ENCODE measurements around the gene RELT. TPM values are rescaled to one million over a fixed set of nuclear protein-coding genes. Genes with fewer than 3 reads are reported as not detected.

RELT gene
- total and polyA plus RNA-seq, 2 of the 13 experiments (the other 11 are each of a cell fraction or from before 2014, with no cell fraction given) = 2.5 to 4.7 TPM

DNA sequence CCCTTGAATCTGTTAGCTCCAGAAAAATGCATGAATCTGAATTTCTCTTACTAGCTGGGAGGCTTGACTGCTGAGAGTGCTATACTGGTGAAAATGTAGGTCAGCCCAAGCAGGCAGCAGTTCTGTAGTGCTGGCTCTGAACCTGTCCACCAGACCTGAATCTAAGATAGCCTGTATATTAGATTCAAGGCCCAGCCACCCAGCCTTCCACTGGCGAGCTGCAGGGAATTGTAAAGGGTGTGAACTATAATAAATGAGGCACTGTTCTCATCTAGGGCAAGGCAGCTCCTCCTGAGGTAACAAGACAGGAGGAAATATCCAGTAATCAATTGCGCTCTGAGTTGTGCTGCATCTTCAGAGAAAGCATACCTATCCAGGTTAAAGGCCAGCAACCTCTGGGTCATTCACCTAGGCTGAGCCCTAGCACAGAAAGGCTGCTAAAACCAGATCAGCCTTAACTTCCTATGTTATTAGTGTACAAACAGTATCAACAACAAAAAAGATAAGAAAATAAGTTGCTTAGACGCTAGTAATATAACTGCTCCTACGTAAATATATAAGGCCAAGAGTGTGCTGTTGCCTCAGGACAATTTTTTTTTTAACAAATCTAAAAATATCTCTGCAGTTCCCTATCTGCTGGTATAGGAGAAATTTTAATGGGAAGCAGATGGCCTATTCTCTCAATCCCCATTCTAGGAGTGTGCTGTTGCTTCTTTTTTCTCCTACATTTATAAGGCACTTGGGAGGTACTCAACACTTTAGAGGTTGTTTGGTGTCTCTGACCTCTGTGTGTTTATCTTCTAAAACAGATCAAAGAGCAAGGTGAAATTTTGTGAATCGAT lies 63.0 kb downstream of the RELT start (continued):
- no peak for TF ChIP-seq TMF1 (CRISPR knock-in tag; IDR thresholded peaks at IDR 0.05; ENCODE audit: low read depth)
- no peak for TF ChIP-seq ZBTB7B (CRISPR knock-in tag; IDR thresholded peaks at IDR 0.05)
- TF ChIP-seq, protein P1, sequence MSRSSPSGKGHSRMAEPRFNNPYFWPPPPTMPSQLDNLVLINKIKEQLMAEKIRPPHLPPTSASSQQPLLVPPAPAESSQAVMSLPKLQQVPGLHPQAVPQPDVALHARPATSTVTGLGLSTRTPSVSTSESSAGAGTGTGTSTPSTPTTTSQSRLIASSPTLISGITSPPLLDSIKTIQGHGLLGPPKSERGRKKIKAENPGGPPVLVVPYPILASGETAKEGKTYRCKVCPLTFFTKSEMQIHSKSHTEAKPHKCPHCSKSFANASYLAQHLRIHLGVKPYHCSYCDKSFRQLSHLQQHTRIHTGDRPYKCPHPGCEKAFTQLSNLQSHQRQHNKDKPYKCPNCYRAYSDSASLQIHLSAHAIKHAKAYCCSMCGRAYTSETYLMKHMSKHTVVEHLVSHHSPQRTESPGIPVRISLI (CRISPR knock-in tag; IDR thresholded peaks at IDR 0.05; ENCODE audit: borderline replicate concordance) = peak; percentile 92; the same call in 1 of the 2 replicates
- TF ChIP-seq, protein P2, sequence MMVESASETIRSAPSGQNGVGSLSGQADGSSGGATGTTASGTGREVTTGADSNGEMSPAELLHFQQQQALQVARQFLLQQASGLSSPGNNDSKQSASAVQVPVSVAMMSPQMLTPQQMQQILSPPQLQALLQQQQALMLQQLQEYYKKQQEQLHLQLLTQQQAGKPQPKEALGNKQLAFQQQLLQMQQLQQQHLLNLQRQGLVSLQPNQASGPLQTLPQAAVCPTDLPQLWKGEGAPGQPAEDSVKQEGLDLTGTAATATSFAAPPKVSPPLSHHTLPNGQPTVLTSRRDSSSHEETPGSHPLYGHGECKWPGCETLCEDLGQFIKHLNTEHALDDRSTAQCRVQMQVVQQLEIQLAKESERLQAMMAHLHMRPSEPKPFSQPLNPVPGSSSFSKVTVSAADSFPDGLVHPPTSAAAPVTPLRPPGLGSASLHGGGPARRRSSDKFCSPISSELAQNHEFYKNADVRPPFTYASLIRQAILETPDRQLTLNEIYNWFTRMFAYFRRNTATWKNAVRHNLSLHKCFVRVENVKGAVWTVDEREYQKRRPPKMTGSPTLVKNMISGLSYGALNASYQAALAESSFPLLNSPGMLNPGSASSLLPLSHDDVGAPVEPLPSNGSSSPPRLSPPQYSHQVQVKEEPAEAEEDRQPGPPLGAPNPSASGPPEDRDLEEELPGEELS (CRISPR knock-in tag; IDR thresholded peaks at IDR 0.05) = peak; percentile 33; the same call in 1 of the 2 replicates
- TF ChIP-seq FOXP1 (IDR thresholded peaks at IDR 0.05) = no peak
- TF ChIP-seq FOXP1 (CRISPR knock-in tag; IDR thresholded peaks at IDR 0.05) = peak; percentile 33; the same call in 1 of the 2 replicates
- no peak for TF ChIP-seq ZKSCAN5 (CRISPR knock-in tag; IDR thresholded peaks at IDR 0.05)
- TF ChIP-seq RFX5 (IDR thresholded peaks at IDR 0.05; ENCODE audit: low read depth, low read length) = no peak
- no peak for TF ChIP-seq BORCS8-MEF2B (CRISPR knock-in tag; IDR thresholded peaks at IDR 0.05)
- no peak for TF ChIP-seq ZBTB3 (CRISPR knock-in tag; IDR thresholded peaks at IDR 0.05; ENCODE audit: borderline replicate concordance, low read depth)
- no peak for TF ChIP-seq CEBPB (IDR thresholded peaks at IDR 0.05; ENCODE audit: borderline replicate concordance, low read depth, low read length)
- TF ChIP-seq GATAD2A (CRISPR knock-in tag; IDR thresholded peaks at IDR 0.05) = peak; percentile 59
- TF ChIP-seq ZNF569 (CRISPR knock-in tag; IDR thresholded peaks at IDR 0.05; ENCODE audit: borderline replicate concordance) = no peak
- TF ChIP-seq, protein P3, sequence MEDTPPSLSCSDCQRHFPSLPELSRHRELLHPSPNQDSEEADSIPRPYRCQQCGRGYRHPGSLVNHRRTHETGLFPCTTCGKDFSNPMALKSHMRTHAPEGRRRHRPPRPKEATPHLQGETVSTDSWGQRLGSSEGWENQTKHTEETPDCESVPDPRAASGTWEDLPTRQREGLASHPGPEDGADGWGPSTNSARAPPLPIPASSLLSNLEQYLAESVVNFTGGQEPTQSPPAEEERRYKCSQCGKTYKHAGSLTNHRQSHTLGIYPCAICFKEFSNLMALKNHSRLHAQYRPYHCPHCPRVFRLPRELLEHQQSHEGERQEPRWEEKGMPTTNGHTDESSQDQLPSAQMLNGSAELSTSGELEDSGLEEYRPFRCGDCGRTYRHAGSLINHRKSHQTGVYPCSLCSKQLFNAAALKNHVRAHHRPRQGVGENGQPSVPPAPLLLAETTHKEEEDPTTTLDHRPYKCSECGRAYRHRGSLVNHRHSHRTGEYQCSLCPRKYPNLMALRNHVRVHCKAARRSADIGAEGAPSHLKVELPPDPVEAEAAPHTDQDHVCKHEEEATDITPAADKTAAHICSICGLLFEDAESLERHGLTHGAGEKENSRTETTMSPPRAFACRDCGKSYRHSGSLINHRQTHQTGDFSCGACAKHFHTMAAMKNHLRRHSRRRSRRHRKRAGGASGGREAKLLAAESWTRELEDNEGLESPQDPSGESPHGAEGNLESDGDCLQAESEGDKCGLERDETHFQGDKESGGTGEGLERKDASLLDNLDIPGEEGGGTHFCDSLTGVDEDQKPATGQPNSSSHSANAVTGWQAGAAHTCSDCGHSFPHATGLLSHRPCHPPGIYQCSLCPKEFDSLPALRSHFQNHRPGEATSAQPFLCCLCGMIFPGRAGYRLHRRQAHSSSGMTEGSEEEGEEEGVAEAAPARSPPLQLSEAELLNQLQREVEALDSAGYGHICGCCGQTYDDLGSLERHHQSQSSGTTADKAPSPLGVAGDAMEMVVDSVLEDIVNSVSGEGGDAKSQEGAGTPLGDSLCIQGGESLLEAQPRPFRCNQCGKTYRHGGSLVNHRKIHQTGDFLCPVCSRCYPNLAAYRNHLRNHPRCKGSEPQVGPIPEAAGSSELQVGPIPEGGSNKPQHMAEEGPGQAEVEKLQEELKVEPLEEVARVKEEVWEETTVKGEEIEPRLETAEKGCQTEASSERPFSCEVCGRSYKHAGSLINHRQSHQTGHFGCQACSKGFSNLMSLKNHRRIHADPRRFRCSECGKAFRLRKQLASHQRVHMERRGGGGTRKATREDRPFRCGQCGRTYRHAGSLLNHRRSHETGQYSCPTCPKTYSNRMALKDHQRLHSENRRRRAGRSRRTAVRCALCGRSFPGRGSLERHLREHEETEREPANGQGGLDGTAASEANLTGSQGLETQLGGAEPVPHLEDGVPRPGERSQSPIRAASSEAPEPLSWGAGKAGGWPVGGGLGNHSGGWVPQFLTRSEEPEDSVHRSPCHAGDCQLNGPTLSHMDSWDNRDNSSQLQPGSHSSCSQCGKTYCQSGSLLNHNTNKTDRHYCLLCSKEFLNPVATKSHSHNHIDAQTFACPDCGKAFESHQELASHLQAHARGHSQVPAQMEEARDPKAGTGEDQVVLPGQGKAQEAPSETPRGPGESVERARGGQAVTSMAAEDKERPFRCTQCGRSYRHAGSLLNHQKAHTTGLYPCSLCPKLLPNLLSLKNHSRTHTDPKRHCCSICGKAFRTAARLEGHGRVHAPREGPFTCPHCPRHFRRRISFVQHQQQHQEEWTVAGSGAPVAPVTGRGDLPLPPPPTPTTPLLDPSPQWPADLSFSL (CRISPR knock-in tag; IDR thresholded peaks at IDR 0.05) = no peak
